Neutrophil (primary cell): ENCODE measurements around the gene REPS2.

Source experiments
- H3K27ac ChIP-seq: fragments of 200-600 bp; sonication (generic); 2 replicates; pipeline ENCODE4 v1.5.1; 2016; ENCODE audit warnings: mild to moderate bottlenecking, moderate library complexity
- H3K27me3 ChIP-seq: fragments of 200-600 bp; sonication (generic); 2 replicates; pipeline ENCODE4 v1.6.0; 2016; ENCODE audit warnings: mild to moderate bottlenecking
- H3K36me3 ChIP-seq: fragments of 200-600 bp; sonication (generic); 2 replicates; pipeline ENCODE4 v1.5.1; 2017
- H3K4me1 ChIP-seq, 2 experiments: fragments of 200-600 bp in 1 of 2; sonication (generic) in 1 of 2; 1 replicate in 1 of 2; 2 replicates in 1 of 2; pipeline versions ENCODE4 v1.5.1 to v1.6.1; 2013 to 2016; ENCODE audit warnings: low read depth in 1 of 2, low read length in 1 of 2, mild to moderate bottlenecking in 1 of 2, moderate library complexity in 1 of 2; ENCODE audit not compliant: control insufficient read depth in 1 of 2, insufficient read depth in 1 of 2
- H3K4me3 ChIP-seq, 2 experiments: fragments of 200-600 bp in 1 of 2; sonication (generic) in 1 of 2; 1 replicate in 1 of 2; 2 replicates in 1 of 2; pipeline ENCODE4 v1.5.1; 2013 to 2016; ENCODE audit warnings: low read depth in 1 of 2, low read length in 1 of 2, mild to moderate bottlenecking in 1 of 2, moderate library complexity in 1 of 2
- H3K9me3 ChIP-seq: fragments of 200-600 bp; sonication (generic); 2 replicates; pipeline ENCODE4 v1.5.1; 2016
- CTCF ChIP-seq: fragments of 200-600 bp; sonication (generic); IDR thresholded peaks from 2 replicates; pipeline ENCODE4 v1.5.1; 2016; ENCODE audit warnings: antibody characterized with exemption

Gene REPS2

GRCh38 chrX:17095161-17095560 lies 148.7 kb downstream of the REPS2 start:
- H3K4me1 ChIP-seq, result no peaks in the 10 kb centered on the region
- H3K9me3 ChIP-seq, result no peaks in the 10 kb centered on the region
- no peaks in the 10 kb centered on the region for H3K27me3 ChIP-seq
- TF ChIP-seq CTCF, result no peak
- H3K36me3 ChIP-seq, result peaks cover 2% of the 10 kb centered on the region
- no peak overlapping the region for H3K27ac ChIP-seq
- H3K4me3 ChIP-seq, result no peak overlapping the region

- no peaks in the 10 kb centered on the region for H3K4me1 ChIP-seq
- H3K27me3 ChIP-seq, result no peaks in the 10 kb centered on the region
- no peak overlapping the region for H3K27ac ChIP-seq
- no peak for TF ChIP-seq CTCF
- H3K9me3 ChIP-seq, result no peaks in the 10 kb centered on the region
- H3K4me3 ChIP-seq, result no peak overlapping the region
- H3K36me3 ChIP-seq, result peaks cover 2% of the 10 kb centered on the region
These were observed 152.2 kb downstream of the REPS2 start for GRCh38 chrX:17098516-17099247.

- no peaks in the 10 kb centered on the region for H3K4me1 ChIP-seq
- no peak overlapping the region for H3K4me3 ChIP-seq
- no peaks in the 10 kb centered on the region for H3K27me3 ChIP-seq
- no peak overlapping the region for H3K27ac ChIP-seq
- peaks cover 50% of the 10 kb centered on the region for H3K36me3 ChIP-seq
- TF ChIP-seq CTCF, result no peak
- no peaks in the 10 kb centered on the region for H3K9me3 ChIP-seq
These were observed 158.0 kb downstream of the REPS2 start for GRCh38 chrX:17104433-17104832.

- H3K27ac ChIP-seq, result no peak overlapping the region
- TF ChIP-seq CTCF, result no peak
- peaks cover 9% of the 10 kb centered on the region for H3K36me3 ChIP-seq
- H3K4me1 ChIP-seq, result no peaks in the 10 kb centered on the region
- no peak overlapping the region for H3K4me3 ChIP-seq
- no peaks in the 10 kb centered on the region for H3K27me3 ChIP-seq
- no peaks in the 10 kb centered on the region for H3K9me3 ChIP-seq
These were observed 174.4 kb downstream of the REPS2 start for GRCh38 chrX:17120816-17121215.

- H3K27ac ChIP-seq, result no peak overlapping the region
- no peaks in the 10 kb centered on the region for H3K4me1 ChIP-seq
- peaks cover 5% of the 10 kb centered on the region for H3K36me3 ChIP-seq
- H3K27me3 ChIP-seq, result no peaks in the 10 kb centered on the region
- no peaks in the 10 kb centered on the region for H3K9me3 ChIP-seq
- H3K4me3 ChIP-seq, result no peak overlapping the region
- TF ChIP-seq CTCF, result no peak
These were observed 207.5 kb downstream of the REPS2 start for GRCh38 chrX:17154001-17154400.
